Stimulated activated CD4-positive, alpha-beta T cell treated with anti-CD3 and anti-CD28 coated beads, Interleukin-2, amount 100 ng/mL, for 48 hours (primary cell): ENCODE data around the gene MCC.

Experiments
- DNase-seq, 2 donors: peaks; one replicate each; pipeline ENCODE4 v3.0.0-alpha.2; 2020

MCC gene

DNA sequence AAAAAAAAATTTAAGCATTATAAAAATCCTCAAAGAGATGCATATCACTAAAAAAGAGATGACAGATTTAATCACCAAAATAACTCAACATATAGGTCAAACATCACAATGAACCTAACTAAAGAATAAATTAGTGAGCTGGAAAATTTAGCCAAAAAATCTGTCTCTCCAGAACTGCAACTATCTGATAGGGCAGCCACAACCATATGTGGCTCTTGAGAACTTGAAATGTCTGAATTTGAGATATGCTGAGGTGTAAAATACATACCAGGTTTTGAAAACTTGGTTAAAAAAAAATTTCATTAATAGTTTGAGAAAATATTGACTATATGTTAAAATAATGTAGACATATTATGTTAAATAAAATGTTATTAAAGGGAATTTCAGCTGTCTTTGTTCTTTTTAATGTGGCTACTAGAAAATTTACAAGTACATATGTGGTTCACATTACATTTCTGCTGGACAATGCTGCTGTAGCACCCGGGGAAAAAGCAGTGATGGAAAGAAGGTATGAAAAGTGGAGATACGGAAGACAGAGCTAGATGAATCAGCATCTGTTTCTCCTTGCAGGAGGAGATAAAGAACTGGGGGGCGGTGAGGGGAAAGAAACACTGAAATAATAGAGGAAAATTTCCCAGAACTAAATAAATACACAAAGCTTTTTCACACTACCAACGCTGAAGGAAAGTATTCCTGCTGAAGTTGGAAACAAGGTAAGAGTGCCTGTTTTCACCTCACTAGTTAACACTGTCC is 445.6 kb downstream of the MCC start:
- no peak for DNase-seq

DNA sequence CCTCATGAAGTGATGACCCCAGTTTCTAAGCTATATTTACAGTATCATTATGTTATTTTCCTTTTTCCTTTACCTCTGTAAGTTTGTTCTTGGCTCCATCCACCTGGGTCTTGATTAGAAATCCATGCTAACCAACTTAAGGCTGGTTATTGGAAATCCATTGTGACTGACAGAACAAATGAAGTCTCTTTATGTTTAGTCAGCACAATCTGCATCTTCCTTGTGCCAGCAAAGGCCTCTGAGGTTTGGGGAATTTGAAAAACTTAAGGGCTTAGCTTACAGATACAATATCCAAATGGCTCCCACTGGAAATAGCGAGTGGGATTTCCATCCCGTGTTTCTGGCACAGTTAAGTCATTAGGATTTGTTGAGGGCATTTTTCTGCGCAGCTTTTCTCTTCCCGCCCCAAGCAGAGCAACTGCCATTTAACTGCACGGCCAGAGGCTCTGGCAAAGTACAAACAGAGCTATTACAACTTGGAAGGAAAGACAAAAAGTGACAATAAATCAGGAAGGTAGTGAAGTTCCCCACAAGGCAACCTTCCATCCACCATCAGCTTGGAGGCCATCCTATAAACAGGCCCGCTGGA is 447.5 kb downstream of the MCC start:
- no peak for DNase-seq

DNA sequence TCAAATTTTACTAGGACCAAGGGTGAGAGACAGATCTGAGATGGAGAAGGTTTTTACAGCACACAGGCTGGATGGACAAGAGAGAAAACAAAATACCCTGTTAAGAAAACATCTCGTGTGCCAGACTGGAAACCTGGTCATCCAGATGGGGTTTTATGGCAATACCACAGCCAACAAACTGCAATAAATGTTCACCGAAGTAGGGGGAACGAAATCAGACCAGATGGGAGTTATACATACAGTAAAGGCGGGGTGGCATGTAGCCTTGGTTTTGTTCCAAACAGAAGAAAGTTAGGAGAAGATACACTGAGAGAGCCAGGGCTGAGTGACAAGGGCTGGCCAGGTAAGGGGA is 448.3 kb downstream of the MCC start:
- DNase-seq: no peak

DNA sequence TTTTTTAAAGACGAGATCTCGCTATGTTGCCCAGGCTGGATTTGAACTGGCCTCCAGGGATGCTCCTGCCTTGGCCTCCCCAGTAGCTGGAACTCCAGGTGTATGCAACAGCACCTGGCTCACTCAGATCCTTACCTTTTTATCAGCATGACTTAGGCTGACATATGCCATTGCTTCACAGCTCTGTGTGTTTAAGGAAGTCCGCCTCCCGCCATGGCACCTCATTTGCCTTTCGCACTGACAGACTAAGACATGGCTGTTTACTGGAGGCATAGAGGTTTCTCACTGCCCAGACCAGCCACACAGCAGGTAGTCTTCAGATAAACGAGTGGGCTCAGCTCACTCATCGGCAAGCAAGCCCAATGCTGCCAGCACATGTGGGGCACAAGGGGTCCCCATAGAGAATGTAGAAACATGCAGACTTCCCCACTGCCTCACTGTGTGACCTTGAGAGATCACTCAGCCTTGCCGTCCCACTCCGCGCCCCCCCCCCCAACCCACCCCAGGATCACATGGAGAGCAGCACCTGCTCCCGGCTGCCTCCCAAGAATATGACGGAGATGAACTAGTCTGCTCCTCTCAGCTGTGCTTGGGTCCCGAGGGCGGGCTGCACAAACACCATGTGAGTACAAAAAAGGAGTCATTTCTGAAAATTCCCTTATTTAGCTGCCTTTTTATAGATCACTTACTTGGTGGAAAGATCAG is 448.9 kb downstream of the MCC start:
- DNase-seq: no peak

DNA sequence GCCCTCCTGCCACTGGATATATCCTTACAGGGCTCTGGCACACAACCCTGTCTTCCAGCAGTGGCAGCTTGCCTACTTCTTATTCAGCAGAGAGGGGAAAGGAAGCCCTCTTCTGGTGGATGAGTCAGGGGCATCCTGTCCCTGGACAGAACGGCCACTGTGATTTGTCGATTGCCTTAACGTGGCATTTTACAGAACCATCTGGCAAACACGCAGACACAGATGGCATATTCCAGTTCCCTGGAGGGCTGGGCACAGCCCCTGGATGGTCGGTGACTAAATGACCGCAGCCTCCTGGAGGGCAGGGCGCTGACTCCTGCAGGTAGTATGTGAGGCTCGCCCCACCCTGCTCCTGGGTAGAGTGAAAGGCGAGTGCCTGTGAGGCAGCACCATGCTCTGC is 449.5 kb downstream of the MCC start:
- no peak for DNase-seq

DNA sequence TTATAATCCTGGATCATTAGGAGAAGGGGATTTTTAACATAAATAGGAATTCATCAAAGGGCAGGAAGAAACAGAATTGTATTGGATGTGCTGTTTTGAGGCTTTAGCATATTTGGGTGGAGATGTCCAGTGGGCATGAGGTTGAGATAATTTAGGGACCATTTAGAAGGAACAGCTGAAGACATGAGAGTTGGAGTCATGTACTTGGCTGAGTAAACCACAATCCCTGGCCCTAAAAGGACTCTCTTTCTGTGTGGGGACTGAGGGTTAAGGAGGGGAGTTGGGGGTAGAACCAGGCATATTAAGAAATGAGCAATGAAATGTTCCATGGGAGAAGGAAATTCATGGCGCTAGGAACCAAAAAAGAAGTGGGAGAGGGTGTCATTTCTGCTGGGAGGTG is 450.1 kb downstream of the MCC start:
- DNase-seq: no peak

DNA sequence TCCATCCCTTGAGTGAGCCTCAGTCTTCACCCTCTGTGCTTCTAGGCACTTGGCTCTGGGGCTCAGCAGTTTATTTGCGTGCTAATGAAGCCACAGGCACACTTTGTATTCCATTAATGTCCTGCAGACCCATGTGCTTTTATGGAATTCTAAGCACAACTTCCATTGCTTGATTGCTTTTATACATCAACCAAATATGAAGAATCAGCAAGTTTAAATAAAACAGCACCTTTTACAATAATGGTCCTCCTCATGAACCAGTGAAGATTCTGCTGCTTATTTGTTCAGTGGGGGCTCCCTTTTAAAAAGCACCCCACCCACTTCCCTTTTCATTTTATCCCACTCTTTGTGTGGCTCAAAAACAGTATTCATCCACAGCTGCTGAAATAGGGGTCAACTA is 451.4 kb downstream of the MCC start:
- no peak for DNase-seq

DNA sequence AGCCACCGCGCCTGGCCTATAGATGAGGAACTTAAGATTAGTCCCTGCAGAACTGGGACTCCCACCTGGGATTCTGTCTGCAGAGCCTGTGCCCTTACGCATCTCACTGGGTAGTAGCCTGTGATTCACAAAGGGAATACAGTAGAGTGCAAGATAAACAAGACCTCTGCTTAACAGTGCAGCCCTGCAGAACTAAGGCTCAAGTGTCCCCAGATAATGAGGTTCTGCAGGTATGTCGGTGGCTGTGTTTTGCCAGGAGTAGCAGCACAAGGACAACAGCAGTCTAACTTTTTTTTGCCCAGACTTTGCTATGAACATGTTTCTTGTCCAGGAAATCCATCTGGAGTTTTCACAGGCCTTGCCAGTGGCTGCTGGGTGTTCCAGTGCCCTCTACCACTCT is 451.9 kb downstream of the MCC start:
- no peak for DNase-seq

DNA sequence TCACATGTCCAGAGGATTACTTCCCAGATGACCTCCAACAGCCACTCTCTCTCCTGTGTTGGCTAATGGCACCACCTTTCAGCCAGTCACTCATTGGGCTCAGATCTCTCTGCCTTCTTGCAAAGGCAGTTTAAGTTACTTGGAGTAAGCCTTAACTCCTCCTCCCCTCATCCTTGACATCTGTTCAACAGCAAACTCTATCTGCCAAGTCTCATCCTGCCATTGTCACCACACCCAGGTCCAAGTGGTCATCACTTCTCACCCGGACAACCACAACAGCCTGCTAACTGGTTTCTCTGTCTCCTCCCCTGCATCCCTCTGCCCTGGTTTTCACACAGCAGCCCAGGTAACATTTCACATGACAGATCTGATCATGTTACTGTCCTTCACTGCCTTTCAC is 453.2 kb downstream of the MCC start:
- DNase-seq: no peak

DNA sequence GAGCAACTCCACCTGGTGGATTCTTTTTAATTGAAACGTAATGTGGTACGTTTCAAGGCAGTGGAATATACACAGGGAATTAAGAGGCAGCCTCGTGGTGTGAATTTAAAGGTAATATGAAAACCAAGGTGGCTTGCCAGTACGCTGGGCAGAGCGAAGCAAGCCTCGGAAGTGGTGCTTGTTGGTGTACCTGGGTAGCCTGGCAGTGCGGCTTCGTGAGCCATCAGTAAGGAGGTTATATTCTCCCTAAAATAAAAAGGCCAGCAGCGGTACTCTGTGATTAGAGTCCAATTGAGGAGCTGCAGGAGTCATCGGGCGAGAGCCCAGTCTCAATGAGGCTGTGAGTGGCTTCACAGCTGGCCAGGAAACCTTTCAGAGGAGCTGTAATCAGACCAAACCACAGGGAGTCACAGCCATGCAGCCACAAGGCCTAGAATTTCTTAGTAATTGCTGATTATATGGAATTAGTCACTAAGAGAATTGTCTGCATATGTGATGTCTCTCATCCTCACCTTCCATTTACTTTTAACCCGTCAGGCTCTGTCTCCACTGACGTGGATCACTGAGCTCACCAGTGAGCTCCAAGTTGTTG is 454.0 kb downstream of the MCC start:
- no peak for DNase-seq

DNA sequence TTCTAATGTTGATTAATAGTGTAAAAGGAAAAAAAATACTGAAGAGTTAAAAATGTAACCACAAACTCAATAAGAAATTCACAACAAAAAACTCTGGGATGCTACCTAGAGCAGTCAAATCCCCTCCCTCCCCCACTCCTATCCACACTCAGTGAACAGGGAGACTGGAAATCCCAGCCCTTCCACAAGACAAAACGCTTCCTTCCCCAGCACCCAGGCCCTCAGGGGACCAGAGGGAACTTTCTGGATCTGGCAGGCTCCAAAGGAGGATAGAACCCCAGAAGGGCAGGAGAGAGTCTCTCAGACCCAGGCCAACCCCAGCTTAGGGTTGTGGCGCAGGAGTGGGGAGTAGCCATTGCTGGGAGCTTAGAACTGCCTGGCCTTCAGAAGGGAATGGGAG is 456.7 kb downstream of the MCC start:
- DNase-seq: no peak

DNA sequence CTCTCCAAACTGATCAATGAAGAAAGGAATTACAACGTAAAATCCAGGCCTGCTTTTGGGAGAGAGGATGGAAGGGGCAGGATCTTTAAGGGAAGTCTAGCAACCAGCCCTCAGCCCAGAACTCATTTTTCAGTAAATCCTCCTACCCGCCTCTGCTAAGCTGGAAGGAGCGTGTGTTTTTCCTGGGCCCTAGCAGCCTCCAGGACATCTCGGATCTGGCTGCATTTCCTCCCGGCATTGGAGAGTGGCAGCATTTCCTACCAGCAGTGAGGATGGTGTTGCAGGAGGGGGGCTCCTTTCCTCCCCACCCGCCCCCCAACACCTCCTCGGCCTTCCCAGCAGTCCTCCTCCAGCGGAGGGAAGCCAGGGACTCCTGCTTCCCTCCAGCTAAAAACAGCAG is 457.1 kb downstream of the MCC start:
- DNase-seq: no peak

DNA sequence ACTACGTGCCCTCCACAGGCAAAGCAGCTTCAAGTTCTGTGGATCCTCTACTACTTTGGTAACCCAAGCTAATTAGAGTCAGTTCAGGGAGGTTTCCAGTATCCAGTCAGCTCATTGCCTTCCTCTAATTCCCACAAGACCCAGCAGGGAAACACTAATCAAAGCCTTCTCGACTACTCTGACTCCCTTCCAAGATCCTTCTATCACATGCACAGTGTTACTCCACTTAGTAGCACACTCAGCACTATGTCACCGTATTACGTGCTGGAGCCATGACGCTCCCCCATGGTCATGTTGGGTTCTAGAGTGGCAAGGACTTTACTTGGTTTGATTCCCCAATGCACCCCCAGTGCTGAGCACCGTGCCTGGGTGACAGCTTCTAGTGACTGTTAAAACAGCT is 458.6 kb downstream of the MCC start:
- DNase-seq: no peak

DNA sequence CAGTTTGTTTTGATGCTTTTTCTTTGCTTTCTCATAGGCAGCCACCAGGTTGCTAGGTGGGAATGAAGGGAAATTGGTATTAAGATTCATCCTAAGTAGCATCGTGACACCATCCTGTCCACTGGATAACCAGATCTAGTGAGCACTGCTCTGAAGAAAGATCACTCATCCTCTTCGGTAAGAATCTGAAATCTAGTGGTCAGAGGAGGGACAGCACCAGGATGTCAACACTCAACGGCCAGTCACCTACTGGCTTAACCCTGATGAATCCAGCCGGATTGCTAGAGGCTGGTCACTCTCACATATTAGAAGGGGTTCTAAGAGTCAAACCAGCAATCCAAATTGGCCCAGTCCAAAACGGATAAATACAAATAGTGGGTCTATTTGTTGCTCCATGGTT is 460.8 kb downstream of the MCC start:
- DNase-seq: no peak

DNA sequence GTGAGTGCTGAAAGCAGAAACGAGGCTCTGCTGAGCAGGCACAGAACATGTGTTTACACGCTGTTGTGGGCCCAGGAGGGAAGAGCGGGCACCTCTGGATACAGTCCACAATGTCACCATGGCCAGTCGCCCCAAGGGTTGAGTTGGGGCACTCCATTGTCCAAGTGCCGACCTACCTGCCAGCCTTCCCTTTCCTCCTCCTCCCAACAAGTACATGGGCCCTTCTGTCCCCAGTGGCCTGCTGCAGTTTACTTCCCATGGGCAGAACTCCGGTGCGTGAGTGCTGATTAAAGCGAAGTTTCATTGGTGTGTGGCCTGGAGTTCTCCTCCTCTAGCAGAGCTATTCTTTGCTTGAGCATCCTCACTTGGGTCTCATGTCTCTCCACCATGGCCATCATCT is 461.2 kb downstream of the MCC start:
- no peak for DNase-seq

DNA sequence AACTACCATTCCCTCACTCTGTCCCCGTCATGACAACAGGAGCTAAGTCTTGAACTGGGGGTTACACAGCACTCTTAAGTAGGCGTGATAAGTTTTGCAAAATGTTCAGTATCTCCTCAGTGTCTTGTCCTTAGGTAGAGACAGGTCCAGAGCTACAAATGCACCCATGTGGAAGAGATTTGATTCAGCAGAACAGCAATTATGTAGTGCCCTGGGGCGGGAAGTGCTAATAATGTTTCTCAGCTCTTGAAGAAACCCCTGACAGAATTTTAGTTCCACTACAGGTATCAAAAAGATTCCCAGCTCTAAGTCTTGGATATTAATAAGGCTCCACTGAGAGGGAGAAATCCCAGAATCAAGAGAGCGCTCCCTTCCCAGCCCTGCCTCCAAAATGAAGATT is 462.0 kb downstream of the MCC start:
- no peak for DNase-seq

DNA sequence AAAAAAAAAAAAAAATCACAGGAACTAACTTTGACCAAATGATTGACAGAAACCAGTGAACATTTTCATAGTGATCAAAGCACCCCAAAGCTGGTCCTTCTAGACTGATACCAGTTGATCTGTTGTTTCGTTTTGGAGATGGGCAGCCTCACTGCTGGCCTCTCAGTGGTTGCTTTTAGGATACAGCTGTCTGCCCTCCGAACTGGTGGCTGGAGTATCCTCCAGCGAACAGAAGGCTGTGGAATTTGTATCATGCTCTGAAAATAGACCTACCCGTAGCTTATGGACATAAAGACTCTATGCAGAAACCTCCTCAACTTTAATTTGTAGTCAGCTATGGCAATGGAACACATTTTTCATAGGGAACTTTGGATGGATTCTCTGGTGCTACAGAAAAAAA is 462.7 kb downstream of the MCC start:
- DNase-seq: no peak

DNA sequence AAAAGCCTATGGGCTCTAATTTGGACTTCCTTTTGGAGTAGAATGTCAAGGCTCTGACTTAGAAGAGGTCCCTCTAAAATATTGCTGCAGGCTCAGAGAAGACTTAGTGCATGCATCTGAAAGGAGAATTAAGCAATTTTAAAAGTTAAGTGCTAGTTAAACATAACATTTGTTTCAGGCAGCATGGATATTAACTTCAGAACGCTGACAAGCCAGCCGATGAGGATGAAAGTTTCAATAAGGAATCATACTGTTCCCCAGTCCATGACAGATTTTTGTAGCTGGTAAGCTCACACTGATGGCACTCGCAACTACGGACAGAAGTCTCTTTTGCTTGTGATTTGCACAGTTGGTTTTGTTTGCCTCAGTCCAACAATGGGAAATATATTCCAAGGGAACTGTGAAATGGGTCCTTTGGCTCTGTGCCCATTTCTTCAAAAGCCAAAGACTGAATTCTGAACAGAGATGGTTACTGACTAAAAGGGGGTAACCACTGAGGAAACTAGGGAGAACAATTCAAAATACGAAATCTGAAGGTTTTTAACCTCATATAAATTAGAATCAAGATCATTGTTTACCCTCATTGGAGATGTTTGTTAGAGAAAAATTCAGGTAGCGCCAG is 464.1 kb downstream of the MCC start:
- DNase-seq: no peak

DNA sequence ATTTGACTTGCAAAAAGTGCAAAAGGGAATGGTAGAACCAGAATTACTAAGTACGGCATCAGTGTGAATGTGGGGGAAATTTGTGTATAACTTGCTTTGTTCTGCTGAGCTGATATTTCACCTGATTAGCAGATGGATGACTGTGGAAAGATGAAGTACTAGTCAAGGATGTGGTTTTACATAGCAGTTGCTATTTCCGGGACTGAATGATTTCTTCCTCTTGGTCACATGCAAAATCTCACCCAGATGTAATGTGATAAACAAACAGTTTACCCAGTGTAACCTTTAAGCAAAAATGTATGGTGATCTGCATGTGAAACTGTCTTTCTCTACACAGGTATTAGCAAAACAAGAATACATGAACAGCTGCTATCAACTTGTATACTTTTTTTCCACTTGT is 465.6 kb downstream of the MCC start:
- no peak for DNase-seq

DNA sequence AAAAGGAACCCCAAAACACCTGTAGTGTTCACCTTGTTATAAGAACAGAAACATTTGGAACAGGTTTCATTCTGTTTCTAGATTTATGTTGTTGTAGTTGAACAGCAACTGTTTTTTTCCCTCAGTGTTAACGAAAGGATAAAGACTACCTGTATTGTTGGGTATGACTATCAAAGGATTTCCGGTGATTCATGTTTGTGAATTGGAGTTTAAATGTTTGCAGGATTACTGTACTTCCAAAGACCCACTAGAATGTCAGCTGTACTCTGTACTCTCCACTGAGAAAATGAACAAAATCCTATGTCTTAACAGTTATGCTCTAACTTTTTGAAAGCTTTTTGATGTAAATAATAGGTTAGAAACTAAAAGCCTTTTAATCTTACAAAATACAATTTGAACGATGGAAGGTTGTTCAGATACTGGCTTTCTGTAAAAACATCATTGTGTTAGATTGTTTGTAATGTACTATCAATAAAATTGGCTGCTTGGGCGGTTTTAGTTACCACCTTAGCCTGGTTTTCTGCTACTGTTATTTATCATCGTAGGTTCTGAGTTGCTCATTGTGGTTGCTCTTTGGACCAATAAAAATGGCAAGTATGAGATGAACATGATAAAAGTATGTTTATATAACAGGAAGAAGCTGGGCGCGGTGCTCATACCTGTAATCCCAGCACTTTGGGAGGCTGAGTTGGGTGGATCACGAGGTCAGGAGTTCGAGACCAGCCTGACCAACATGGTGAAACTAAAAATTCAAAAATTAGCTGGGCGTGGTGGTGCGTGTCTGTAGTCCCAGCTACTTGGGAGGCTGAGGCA is 467.6 kb downstream of the MCC start:
- no peak for DNase-seq

DNA sequence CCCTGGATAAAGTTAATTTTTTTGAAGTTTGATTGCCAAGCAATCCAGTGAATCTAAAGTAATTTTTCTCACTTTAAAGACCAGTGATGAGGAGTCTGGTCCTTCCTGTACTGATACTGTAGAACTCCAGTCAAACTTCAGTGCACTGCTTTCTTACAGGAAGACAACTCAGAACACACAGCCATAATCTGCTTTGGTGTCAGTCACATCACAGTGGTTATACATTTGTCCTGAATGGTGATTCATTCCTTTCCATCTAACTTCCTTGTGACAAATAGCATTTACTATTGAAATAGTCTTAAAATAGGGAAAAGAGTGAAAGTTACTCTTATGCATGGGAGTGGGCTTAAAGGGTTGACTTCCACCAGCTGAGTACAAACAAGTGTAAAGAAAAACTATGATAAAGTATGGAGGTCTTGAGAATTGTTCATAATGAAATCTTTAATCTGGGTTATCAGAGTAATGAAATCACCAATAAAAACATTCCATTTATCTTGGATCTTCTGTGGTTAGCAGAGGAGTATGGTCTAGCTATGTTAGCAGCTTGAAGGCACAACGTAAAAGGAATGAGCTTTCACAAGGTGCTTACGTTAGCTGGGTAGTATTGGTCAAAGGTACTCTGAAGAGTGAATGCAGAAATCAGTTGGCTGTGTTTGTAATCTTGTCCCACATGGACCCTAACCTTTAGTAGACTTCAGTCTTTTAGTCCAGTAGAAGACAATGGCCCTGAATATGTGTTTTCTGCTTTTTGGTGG is 470.2 kb downstream of the MCC start:
- DNase-seq: no peak

DNA sequence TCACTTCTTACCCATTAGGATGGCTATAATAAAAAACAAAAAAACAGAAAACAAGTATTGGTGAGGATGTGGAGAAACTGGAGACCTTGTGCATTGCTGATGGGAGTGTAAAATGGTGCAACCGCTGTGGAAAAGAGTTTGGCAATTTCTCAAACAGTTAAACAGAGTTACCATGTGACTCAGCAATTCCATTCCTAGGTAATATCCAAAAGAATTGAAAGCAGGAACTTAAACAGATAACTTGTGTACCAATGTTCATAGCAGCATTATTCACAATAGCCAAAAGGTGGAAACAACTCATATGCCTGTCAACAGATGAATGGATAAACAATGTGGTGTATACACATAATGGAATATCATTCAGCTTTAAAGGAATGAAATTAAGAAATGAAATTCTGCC is 482.8 kb downstream of the MCC start:
- DNase-seq: no peak
